OCI-LY1 (cell line): ENCODE results near the gene SMIM32.

Experiments
- H2AFZ ChIP-seq: fragments of 200-600 bp; sonication (generic), shearing (Covaris generic); 2 replicates; pipeline ENCODE4 v1.6.0; 2014; ENCODE audit warnings: antibody characterized with exemption, mild to moderate bottlenecking, low read length
- H3F3A ChIP-seq: fragments of 200-600 bp; sonication (generic), shearing (Covaris generic); 2 replicates; pipeline ENCODE4 v1.6.0; 2014; ENCODE audit warnings: mild to moderate bottlenecking, antibody characterized with exemption, low read length, moderate library complexity; ENCODE audit not compliant: insufficient read depth
- H3K27ac ChIP-seq: fragments of 200-600 bp; sonication (generic); 2 replicates; pipeline ENCODE4 v1.5.1; 2014; ENCODE audit warnings: low read length, mixed run types, mild to moderate bottlenecking, low read depth; ENCODE audit not compliant: poor library complexity, severe bottlenecking
- H3K27me3 ChIP-seq: fragments of 200-600 bp; sonication (generic); 2 replicates; pipeline ENCODE4 v1.6.0; 2014; ENCODE audit warnings: antibody characterized with exemption, mild to moderate bottlenecking, low read length, moderate library complexity; ENCODE audit not compliant: insufficient read depth
- H3K36me3 ChIP-seq: fragments of 200-600 bp; sonication (generic); 2 replicates; pipeline ENCODE4 v1.6.1; 2014; ENCODE audit warnings: mild to moderate bottlenecking, antibody characterized with exemption, low read length, moderate library complexity, mixed read lengths; ENCODE audit not compliant: insufficient read depth
- H3K4me1 ChIP-seq: fragments of 200-600 bp; sonication (generic); 2 replicates; pipeline ENCODE4 v1.5.1; 2014; ENCODE audit warnings: mild to moderate bottlenecking, low read length, moderate library complexity; ENCODE audit not compliant: insufficient read depth, severe bottlenecking
- H3K4me2 ChIP-seq: fragments of 200-600 bp; sonication (generic), shearing (Covaris generic); 2 replicates; pipeline ENCODE4 v1.6.1; 2014; ENCODE audit warnings: low read length
- H3K4me3 ChIP-seq: fragments of 200-600 bp; sonication (generic); 2 replicates; pipeline ENCODE4 v1.5.1; 2014; ENCODE audit warnings: low read length, low read depth, mild to moderate bottlenecking, mixed read lengths; ENCODE audit not compliant: poor library complexity, severe bottlenecking
- H3K79me2 ChIP-seq: fragments of 200-600 bp; shearing (Covaris generic); 2 replicates; pipeline ENCODE4 v1.6.1; 2016; ENCODE audit warnings: mixed run types, low read length, mixed read lengths; ENCODE audit not compliant: insufficient read depth
- H3K9ac ChIP-seq: fragments of 200-600 bp; sonication (generic), shearing (Covaris generic); 2 replicates; pipeline ENCODE4 v1.6.1; 2014; ENCODE audit warnings: mild to moderate bottlenecking, low read length, mixed read lengths
- H3K9me2 ChIP-seq: fragments of 200-600 bp; sonication (generic), shearing (Covaris generic); 2 replicates; pipeline ENCODE4 v1.6.1; 2014; ENCODE audit warnings: low read depth, mild to moderate bottlenecking, low read length, mixed read lengths
- H3K9me3 ChIP-seq: fragments of 200-600 bp; shearing (Covaris generic); 2 replicates; pipeline ENCODE4 v1.6.1; 2014; ENCODE audit warnings: low read length, mixed read lengths
- H4K20me1 ChIP-seq: fragments of 200-600 bp; sonication (generic), shearing (Covaris generic); 2 replicates; pipeline ENCODE4 v1.6.0; 2016; ENCODE audit warnings: mild to moderate bottlenecking, low read length; ENCODE audit not compliant: insufficient read depth
- EZH2 ChIP-seq: fragments of 200-600 bp; sonication (generic), shearing (Covaris generic); IDR thresholded peaks from 2 replicates; pipeline ENCODE4 v1.8.0; 2017; ENCODE audit warnings: borderline replicate concordance, mixed run types, mild to moderate bottlenecking, antibody characterized with exemption, low read length, moderate library complexity, mixed read lengths
- TF ChIP-seq, protein P1 (sequence below): fragments of 200-600 bp; sonication (generic), shearing (Covaris generic); IDR thresholded peaks from 2 replicates; pipeline ENCODE4 v1.5.1; 2017; ENCODE audit warnings: mild to moderate bottlenecking, antibody characterized with exemption, low read length, moderate library complexity, mixed read lengths

Gene SMIM32

DNA sequence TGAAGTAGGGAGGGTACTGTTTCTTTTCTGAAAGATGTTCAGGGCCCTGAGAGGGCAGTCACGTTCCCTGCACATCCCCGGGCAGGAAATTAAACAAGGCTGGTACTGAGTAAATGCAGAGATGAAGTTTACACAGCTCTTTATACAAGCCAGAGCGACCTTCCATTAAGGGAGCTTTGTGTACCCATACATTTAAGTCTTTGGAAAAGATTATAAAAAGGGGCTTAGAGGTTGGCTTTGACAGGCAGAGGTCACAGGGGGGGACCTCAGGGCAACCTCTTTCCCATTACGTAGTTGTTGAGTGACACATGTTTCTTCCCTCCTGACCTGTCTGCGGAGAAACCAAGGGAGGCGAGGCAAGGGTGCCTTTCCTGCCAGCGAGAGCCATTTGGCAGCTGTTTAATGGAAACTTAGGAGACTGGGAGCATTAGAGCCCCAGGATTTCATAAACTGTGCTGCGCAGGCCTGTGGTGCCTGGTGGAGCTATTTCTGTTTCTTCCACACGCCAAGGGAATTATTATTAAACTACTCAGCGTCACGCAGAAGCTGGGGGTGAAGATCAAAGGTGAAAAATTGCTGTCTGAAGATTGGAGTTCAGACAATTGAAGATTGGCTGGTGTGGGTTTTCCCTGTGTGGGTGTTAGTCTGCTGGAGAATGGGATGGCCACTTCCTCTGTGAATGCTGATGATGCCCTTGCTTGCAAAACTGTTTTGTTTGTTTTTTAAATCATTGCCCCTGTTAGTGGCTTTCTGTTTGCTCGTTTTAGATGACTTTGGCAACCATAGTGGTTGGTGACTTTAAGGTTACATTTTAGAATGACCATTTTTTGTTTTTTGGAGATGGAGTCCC lies 3.2 kb upstream of the SMIM32 start:
- no peaks in the 10 kb centered on the region for H3F3A ChIP-seq
- no peaks in the 10 kb centered on the region for H3K36me3 ChIP-seq
- TF ChIP-seq, protein P1, sequence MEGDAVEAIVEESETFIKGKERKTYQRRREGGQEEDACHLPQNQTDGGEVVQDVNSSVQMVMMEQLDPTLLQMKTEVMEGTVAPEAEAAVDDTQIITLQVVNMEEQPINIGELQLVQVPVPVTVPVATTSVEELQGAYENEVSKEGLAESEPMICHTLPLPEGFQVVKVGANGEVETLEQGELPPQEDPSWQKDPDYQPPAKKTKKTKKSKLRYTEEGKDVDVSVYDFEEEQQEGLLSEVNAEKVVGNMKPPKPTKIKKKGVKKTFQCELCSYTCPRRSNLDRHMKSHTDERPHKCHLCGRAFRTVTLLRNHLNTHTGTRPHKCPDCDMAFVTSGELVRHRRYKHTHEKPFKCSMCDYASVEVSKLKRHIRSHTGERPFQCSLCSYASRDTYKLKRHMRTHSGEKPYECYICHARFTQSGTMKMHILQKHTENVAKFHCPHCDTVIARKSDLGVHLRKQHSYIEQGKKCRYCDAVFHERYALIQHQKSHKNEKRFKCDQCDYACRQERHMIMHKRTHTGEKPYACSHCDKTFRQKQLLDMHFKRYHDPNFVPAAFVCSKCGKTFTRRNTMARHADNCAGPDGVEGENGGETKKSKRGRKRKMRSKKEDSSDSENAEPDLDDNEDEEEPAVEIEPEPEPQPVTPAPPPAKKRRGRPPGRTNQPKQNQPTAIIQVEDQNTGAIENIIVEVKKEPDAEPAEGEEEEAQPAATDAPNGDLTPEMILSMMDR = no peak
- no peak for TF ChIP-seq EZH2
- H2AFZ ChIP-seq = no peak overlapping the region
- no peaks in the 10 kb centered on the region for H3K9me3 ChIP-seq
- no peaks in the 10 kb centered on the region for H3K27me3 ChIP-seq
- H3K27ac ChIP-seq = no peak overlapping the region
- H3K79me2 ChIP-seq = no peaks in the 10 kb centered on the region
- H3K4me3 ChIP-seq = no peak overlapping the region
- no peaks in the 10 kb centered on the region for H3K4me1 ChIP-seq
- no peaks in the 10 kb centered on the region for H4K20me1 ChIP-seq
- no peak overlapping the region for H3K9ac ChIP-seq
- no peaks in the 10 kb centered on the region for H3K9me2 ChIP-seq
- H3K4me2 ChIP-seq = no peak overlapping the region

DNA sequence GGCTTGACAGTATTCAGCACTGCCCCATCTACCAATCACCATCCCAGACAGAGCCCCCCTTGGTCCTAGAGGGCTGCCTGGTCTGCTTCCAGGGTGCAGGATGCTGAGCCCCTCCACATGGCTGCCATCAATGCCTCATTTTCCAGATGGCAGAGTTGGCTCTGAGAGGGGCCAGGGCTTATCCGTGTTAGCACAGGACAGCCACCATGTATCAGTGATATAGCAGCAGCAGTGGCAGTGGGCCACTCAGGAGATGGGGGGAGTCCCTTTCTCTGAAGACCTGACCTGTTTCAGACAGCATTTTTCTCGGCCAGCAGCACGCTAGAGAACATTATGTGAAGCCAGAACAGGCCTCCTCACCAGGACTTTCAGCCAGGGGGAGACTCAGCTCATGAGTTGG lies 1.6 kb upstream of the SMIM32 start:
- Histone ChIP-seq H3K9ac (no peak overlapping the region), H3K27ac (no peak overlapping the region), H3K27me3 (no peaks in the 10 kb centered on the region), H3K4me2 (no peak overlapping the region), H3F3A (no peaks in the 10 kb centered on the region), H3K4me3 (no peak overlapping the region), H3K4me1 (no peaks in the 10 kb centered on the region), H4K20me1 (no peaks in the 10 kb centered on the region), H2AFZ (no peak overlapping the region), H3K9me2 (no peaks in the 10 kb centered on the region), H3K9me3 (no peaks in the 10 kb centered on the region), H3K36me3 (no peaks in the 10 kb centered on the region), H3K79me2 (no peaks in the 10 kb centered on the region)
- TF ChIP-seq EZH2 = no peak
- TF ChIP-seq, protein P1 = no peak

DNA sequence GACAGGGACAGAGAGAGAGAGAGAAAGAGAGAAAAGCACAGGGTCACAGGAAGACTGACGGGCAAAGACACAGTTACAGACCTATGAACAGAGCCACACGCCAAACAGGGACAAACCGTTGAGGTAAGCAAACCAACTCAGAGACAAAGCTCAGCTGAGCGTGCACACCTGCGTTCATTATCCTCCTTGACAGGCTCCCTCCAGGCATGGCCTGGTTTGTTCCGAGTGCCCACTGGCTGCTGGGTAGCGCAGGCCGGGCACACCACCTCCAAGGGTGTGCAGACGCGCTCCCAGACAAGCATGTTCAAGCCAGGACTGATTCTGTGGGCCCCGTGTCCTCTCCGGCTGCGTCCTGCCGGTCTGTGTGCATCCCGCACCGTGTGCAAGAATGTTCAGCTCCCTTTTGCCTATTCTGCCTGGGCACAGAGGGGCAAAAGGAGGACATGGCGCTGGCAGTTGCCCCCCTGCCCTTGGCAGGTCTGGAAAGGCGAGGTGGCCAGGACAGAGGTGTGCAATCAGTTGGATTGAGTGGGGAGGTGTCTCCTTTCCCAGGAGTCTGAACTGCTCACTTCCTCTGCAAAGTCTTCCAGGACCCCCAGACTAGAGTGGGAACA lies 467 bp upstream of the SMIM32 start:
- Histone ChIP-seq H3K4me1 (no peaks in the 10 kb centered on the region), H3K9ac (no peak overlapping the region), H3K27me3 (no peaks in the 10 kb centered on the region), H3K27ac (no peak overlapping the region), H3K79me2 (no peaks in the 10 kb centered on the region), H3K36me3 (no peaks in the 10 kb centered on the region; the same call in 1 of the 2 replicates), H3K4me2 (no peak overlapping the region), H4K20me1 (no peaks in the 10 kb centered on the region), H3K4me3 (no peak overlapping the region), H3K9me2 (no peaks in the 10 kb centered on the region), H3F3A (no peaks in the 10 kb centered on the region), H2AFZ (no peak overlapping the region), H3K9me3 (no peaks in the 10 kb centered on the region)
- TF ChIP-seq, protein P1 = no peak
- no peak for TF ChIP-seq EZH2
